ENCODE data around the gene TRAF2. TPM values are rescaled to one million over a fixed set of nuclear protein-coding genes. Genes with fewer than 3 reads are reported as not detected.

TRAF2 gene
- total RNA-seq, 1 experiment from 2014 or later: 23.6 TPM

DNA sequence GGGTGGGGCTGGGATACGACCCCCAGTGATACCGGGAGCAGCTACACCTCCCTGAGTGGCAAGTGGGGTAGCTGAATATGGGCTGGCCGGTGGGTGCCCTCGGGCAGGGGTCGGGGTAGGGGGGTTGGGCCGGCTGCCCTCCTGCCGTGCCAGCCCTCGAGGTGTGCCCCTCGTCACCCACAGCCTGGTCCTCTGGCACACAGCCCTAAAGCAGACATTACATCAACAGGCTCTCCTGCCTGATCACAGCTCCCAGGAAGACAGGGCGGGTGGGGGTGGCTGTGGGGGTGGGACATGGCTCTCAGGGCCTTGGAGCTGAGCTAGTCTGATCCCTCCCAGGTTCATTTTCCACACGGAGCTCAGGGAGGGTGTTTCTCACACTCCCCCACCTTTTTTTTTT is 35.0 kb downstream of the TRAF2 start:
- Histone ChIP-seq H3K9me3 (replicated peaks) (no peaks in the 10 kb centered on the region), H3K4me1 (no peaks in the 10 kb centered on the region), H3K36me3 (peaks cover 26% of the 10 kb centered on the region), H3K4me3 (no peak overlapping the region), H3K27ac (no peak overlapping the region), H3K27me3 (no peaks in the 10 kb centered on the region)
- DNase-seq: no peak

DNA sequence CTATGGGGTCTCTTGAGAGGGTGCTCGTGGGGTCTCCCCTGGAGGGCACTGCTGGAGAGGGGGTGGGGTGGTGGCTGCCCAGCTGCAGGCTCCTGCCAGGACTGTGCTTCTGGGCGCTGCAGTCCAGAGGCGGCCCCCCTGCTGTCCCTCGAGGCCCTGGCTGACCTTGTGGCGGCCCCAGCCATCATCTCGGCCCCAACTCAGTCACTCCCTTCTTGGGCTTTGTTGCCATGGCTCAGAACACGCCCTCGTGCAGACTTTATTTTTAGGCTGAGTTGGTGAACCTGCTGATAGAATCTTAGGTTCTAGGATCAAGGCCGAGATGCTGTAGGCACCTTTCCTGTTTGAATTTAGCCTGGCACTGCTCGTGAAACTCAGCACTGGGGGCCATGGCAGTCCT is 35.4 kb downstream of the TRAF2 start:
- Histone ChIP-seq H3K27me3 (no peaks in the 10 kb centered on the region), H3K36me3 (peaks cover 26% of the 10 kb centered on the region), H3K9me3 (replicated peaks) (no peaks in the 10 kb centered on the region), H3K27ac (no peak overlapping the region), H3K4me1 (no peaks in the 10 kb centered on the region), H3K4me3 (no peak overlapping the region)
- no peak for DNase-seq

DNA sequence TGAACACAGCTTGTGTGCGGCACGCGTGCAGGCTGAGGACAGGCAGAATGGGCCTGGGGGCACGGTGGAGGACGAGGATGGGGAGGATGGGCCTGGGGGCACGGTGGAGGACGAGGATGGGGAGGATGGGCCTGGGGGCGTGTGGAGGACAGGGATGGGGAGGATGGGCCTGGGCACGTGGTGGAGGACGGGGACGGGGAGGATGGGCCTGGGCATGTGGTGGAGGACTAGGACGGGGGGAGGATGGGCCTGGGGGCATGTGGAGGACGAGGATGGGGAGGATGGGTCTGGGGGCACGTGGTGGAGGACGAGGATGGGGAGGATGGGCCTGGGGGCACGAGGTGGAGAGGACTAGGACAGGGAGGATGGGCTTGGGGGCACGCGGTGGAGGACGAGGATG is 36.2 kb downstream of the TRAF2 start:
- no peaks in the 10 kb centered on the region for H3K9me3 ChIP-seq (replicated peaks)
- H3K27me3 ChIP-seq: no peaks in the 10 kb centered on the region
- peaks cover 20% of the 10 kb centered on the region for H3K36me3 ChIP-seq
- no peak for DNase-seq
- H3K4me1 ChIP-seq: no peaks in the 10 kb centered on the region
- no peak overlapping the region for H3K27ac ChIP-seq
- no peak overlapping the region for H3K4me3 ChIP-seq

DNA sequence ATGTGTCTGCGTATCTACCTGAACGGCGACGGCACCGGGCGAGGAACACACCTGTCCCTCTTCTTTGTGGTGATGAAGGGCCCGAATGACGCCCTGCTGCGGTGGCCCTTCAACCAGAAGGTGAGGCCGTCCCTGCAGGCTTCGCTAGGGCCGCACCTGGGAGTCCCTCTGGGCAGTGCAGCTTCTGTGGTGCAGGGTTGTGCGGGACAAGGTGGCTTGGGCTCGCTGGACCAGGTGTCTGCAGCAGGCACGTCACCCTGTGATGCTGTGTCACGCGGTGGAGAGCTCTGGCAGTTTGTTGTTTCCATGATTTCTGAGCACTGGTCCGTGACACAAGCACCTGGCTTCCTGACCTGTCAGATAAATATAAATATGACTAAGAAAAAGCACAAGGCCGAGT is 37.6 kb downstream of the TRAF2 start:
- no peak overlapping the region for H3K4me3 ChIP-seq
- no peaks in the 10 kb centered on the region for H3K4me1 ChIP-seq
- DNase-seq: no peak
- no peak overlapping the region for H3K27ac ChIP-seq
- H3K9me3 ChIP-seq (replicated peaks): no peaks in the 10 kb centered on the region
- H3K36me3 ChIP-seq: peaks cover 20% of the 10 kb centered on the region
- no peaks in the 10 kb centered on the region for H3K27me3 ChIP-seq

DNA sequence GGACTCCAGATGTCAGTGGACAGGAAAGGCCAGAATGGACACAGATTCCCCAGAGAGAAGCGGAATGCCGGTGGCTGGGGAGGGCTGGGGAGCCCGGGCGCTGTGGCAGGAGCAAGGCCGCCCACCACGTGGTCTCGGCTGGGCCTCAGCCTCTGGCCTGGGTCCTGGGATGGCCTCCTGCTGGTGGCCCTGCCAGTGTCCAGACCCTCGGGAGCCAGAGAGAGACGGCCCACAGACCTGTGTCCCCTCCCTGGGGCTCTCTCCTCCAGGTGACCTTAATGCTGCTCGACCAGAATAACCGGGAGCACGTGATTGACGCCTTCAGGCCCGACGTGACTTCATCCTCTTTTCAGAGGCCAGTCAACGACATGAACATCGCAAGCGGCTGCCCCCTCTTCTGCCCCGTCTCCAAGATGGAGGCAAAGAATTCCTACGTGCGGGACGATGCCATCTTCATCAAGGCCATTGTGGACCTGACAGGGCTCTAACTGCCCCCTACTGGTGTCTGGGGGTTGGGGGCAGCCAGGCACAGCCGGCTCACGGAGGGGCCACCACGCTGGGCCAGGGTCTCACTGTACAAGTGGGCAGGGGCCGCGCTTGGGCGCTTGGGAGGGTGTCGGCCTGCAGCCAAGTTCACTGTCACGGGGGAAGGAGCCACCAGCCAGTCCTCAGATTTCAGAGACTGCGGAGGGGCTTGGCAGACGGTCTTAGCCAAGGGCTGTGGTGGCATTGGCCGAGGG is 39.3 kb downstream of the TRAF2 start:
- DNase-seq: no peak
- Histone ChIP-seq H3K27ac (no peak overlapping the region), H3K4me3 (no peak overlapping the region), H3K4me1 (no peaks in the 10 kb centered on the region), H3K27me3 (no peaks in the 10 kb centered on the region), H3K9me3 (replicated peaks) (no peaks in the 10 kb centered on the region), H3K36me3 (peaks cover 14% of the 10 kb centered on the region)

DNA sequence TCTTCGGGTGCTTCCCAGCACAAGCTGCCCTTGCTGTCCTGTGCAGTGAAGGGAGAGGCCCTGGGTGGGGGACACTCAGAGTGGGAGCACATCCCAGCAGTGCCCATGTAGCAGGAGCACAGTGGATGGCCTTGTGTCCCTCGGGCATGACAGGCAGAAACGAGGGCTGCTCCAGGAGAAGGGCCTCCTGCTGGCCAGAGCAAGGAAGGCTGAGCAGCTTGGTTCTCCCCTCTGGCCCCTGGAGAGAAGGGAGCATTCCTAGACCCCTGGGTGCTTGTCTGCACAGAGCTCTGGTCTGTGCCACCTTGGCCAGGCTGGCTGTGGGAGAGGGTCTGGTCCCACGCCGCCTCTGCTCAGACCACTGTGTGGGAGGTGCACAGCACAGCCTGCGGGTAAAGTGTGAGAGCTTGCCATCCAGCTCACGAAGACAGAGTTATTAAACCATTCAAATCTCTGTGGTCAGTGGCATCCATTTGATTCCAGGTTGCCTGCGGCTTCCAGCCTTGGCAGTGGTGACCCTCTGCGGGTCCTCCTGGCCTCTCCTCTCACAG is 39.9 kb downstream of the TRAF2 start:
- Histone ChIP-seq H3K36me3 (peaks cover 11% of the 10 kb centered on the region), H3K4me3 (no peak overlapping the region), H3K4me1 (no peaks in the 10 kb centered on the region), H3K27me3 (no peaks in the 10 kb centered on the region), H3K9me3 (replicated peaks) (no peaks in the 10 kb centered on the region), H3K27ac (no peak overlapping the region)
- no peak for DNase-seq

DNA sequence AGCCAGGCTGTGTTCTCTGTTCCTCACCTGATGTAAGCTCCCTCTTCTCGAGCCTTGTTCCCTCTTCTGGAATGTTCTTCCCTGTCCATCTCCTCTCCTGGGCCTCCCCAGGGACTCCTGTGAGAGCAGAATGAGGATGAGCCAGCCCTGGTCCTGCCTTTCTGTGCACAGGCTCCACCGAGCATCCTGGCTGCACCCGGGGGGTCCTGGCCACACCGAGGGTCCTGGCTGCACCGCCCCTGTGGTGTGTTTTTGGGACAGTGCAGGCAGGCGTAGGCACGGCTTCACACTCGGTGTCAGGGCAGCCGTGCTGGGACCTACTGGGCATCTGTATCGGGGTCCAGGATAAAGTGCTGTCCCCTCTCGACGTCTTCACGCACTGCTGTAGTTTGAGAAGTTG is 40.4 kb downstream of the TRAF2 start:
- no peak overlapping the region for H3K27ac ChIP-seq
- no peak overlapping the region for H3K4me3 ChIP-seq
- no peaks in the 10 kb centered on the region for H3K4me1 ChIP-seq
- peaks cover 12% of the 10 kb centered on the region for H3K36me3 ChIP-seq
- H3K9me3 ChIP-seq (replicated peaks): peaks cover 1% of the 10 kb centered on the region; the same call in 1 of the 2 replicates
- no peak for DNase-seq
- no peaks in the 10 kb centered on the region for H3K27me3 ChIP-seq

DNA sequence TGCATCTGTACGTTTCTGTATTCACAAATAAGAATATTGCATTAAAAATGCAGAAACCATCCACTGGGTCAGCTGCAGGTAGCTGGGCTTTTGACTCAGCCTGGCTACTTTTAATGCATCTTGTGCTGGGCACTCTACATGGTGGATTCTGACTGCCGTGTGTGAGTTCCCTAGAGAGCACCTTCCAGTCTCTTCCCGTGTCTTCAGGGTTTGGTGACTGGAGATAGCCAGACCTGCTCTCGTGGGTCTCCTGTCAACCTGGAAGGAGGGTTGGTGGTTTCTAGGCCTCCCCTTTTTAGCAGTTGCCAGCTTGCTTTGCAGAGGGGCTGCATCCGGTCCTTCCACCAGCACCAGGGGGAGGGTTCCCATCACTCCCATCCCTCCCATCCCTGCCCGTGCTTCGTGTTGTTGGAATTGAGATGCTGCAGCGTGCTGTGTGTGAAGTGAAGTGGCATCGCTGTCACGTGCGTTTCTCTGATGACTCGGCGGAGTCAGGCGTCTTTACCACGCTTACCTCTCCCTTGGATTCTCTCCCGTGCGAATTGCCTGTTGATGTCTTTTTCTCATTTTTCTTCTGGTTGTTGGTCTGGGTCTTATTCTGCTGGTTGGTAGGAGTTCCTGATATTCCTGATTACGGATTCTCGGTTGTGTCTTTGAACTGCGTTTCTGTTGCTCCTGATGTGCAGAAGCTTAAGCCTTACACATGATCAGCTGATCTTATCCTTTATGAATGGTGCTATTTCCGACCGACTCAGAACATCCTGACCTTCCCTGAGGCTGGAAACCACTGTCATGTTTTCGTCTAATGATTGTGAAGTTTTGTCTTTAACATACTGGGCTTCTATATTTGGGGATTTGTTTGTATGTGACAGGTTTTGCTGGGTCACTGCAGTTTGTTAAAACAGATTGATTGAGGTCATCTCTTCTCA is 41.3 kb downstream of the TRAF2 start:
- Histone ChIP-seq H3K9me3 (replicated peaks) (peaks cover 5% of the 10 kb centered on the region; the same call in 1 of the 2 replicates), H3K27ac (no peak overlapping the region), H3K36me3 (peaks cover 11% of the 10 kb centered on the region), H3K4me1 (no peaks in the 10 kb centered on the region), H3K27me3 (no peaks in the 10 kb centered on the region), H3K4me3 (no peak overlapping the region)
- DNase-seq: no peak

DNA sequence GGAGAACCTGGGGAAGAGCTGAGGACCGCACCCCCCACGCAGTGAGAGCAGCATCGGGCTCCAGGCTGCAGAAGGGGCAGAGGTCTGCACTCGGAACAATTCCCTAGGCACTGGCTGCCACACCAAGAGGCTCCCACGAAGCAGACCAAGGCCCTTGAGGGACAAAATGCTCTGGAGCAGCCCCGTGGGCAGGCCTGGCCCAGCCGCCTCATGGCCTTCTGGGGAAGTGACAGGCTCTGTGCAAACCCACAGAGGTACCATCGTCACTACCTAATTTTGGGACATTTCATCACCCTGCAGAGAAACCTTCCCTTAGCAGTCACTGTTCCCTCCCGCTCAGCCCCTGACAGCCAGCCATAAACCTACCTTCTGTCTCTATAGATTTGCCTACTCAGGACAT is 42.3 kb downstream of the TRAF2 start:
- DNase-seq: no peak
- Histone ChIP-seq H3K27ac (no peak overlapping the region), H3K4me1 (no peaks in the 10 kb centered on the region)

DNA sequence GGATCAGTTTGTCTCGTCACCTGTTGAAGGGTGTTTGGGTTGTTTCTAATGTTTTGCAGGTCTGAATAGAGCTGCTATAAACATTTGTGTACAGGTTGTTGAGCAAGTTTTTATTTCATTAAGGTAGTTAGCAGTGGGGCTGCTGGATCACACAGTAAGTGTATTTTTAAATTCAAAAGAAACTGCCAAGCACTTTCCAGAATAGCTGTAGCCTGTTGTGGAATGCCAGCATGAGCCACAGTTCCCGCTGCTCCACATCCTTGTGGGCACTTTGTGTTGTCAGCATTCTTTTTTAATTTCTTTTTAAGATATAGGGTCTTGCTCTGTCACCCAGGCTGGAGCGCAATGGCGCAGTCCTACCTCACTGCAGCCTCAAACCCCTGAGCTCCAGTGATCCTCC is 43.7 kb downstream of the TRAF2 start:
- no peak overlapping the region for H3K4me3 ChIP-seq
- DNase-seq: no peak
- H3K27ac ChIP-seq: no peak overlapping the region
- peaks cover 10% of the 10 kb centered on the region for H3K36me3 ChIP-seq
- no peaks in the 10 kb centered on the region for H3K27me3 ChIP-seq
- H3K9me3 ChIP-seq (replicated peaks): peaks cover 5% of the 10 kb centered on the region
- H3K4me1 ChIP-seq: no peaks in the 10 kb centered on the region

More for the DNA sequence above, 42.3 kb downstream of the TRAF2 start:
- no peak overlapping the region for H3K4me3 ChIP-seq
- H3K9me3 ChIP-seq (replicated peaks): peaks cover 5% of the 10 kb centered on the region; the same call in 1 of the 2 replicates
- H3K27me3 ChIP-seq: no peaks in the 10 kb centered on the region
- H3K36me3 ChIP-seq: peaks cover 10% of the 10 kb centered on the region

DNA sequence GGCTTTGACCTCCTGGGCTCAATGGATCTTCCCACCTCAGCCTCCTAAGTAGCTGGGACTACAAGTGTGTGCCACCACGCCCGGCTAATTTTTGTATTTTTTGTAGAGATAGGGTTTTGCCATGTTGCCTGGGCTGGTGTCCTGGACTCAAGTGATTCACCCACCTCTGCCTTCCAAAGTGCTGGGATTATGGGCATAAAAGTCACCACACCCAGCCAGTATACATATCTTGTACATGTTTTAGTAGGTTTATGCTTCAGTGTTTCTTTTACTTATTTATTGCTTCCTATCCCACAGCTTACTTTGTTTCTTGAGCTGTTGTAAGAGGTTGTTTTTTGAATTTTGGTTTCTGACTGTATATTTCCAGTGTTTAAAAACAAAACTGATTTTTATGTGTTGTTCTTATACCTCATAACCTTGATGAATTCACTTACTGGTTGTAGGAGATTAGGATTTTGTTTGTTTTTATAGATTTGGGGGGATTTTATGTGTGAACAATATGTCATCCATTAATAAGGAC is 45.4 kb downstream of the TRAF2 start:
- H3K9me3 ChIP-seq (replicated peaks): peaks cover 5% of the 10 kb centered on the region
- no peaks in the 10 kb centered on the region for H3K27me3 ChIP-seq
- no peak overlapping the region for H3K27ac ChIP-seq
- H3K4me3 ChIP-seq: no peak overlapping the region
- no peaks in the 10 kb centered on the region for H3K4me1 ChIP-seq
- peaks cover 10% of the 10 kb centered on the region for H3K36me3 ChIP-seq
- no peak for DNase-seq

DNA sequence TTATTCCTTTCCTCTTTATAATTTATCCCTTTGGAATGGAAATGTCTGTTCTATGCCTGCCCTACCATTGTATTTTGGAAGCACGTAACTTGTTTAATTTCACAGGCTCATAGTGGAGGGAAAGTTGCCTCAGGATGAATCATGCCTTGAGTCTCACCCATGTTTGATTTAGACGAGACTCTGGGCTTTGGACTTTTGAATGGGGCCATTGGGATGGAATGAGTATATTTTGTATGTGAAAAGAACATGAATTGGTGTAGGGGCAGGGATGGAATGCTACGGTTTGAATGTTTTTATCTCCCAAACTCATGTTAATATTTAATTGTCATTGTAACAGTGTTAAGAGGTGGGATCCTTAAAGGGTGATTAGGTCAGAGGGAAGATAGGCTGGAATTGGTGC is 48.0 kb downstream of the TRAF2 start:
- Histone ChIP-seq H3K4me3 (no peak overlapping the region), H3K27me3 (no peaks in the 10 kb centered on the region), H3K9me3 (replicated peaks) (peaks cover 7% of the 10 kb centered on the region), H3K4me1 (no peaks in the 10 kb centered on the region), H3K27ac (no peak overlapping the region), H3K36me3 (peaks cover 25% of the 10 kb centered on the region)
- no peak for DNase-seq

DNA sequence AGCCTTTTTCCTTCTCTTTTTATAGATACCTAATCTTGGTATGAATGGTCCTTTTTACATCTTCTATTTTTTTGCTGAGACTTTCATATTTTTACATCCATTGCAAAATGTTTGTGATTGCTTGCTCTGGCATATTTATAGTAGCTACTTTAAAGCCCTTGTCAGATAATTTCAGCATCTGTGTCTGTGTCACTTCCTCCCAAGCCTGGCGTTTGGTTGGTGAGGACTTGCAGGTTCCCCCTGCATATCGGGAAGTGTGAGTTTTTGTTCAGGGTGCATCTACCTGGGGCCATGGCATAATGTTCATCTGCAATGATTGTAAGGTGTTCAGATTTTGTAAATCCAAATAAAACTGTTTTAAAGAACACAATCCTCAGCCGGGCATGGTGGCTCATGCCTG is 49.3 kb downstream of the TRAF2 start:
- DNase-seq: no peak
- no peaks in the 10 kb centered on the region for H3K4me1 ChIP-seq
- H3K27me3 ChIP-seq: no peaks in the 10 kb centered on the region
- H3K4me3 ChIP-seq: no peak overlapping the region
- peaks cover 37% of the 10 kb centered on the region for H3K36me3 ChIP-seq
- no peak overlapping the region for H3K27ac ChIP-seq
- peaks cover 7% of the 10 kb centered on the region for H3K9me3 ChIP-seq (replicated peaks)

DNA sequence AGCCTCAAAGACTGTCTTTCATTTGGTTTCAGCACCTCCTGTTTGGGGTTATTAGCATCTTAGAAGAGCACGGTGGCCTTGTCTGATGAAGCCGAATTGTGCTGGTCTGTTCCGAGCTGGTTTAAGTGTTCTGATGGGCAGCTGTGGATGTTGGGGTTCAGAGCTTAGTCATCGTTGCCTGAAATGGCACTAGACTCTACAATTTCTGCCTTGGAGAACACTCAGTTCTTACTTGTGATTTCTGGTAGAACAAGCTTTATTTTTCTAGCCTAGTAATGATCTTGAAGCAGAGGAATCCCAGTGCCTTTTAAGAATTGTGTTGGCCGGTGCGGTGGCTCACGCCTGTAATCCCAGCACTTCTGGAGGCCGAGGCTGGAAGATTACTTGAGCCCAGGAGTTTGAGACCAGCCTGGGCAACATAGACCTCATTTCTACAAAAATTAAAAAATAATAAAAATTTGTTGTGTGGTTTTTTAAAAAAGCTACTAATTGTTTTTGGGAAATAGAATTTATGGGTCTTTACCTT is 50.4 kb downstream of the TRAF2 start:
- peaks cover 6% of the 10 kb centered on the region for H3K9me3 ChIP-seq (replicated peaks)
- no peak for DNase-seq
- no peak overlapping the region for H3K27ac ChIP-seq
- H3K27me3 ChIP-seq: no peaks in the 10 kb centered on the region
- peaks cover 43% of the 10 kb centered on the region for H3K36me3 ChIP-seq
- H3K4me3 ChIP-seq: no peak overlapping the region
- no peaks in the 10 kb centered on the region for H3K4me1 ChIP-seq
